GM23338 (cell line): ENCODE results near the gene SERPINA5.

Source experiments
- POLR2AphosphoS5 ChIP-seq: IDR thresholded peaks from 2 replicates; pipeline ENCODE4 v1.6.1; 2016; ENCODE audit warnings: antibody characterized with exemption, low read depth
- TF ChIP-seq, protein P1 (sequence below), 2 experiments: fragments of 200-600 bp in 1 of 2; sonication (generic) in 1 of 2; conservative IDR thresholded peaks; 2 replicates each; pipeline versions ENCODE4 v1.5.1 to v1.6.1; 2016 to 2017; ENCODE audit warnings: antibody characterized with exemption in 2 of 2, low read depth in 2 of 2, mild to moderate bottlenecking in 2 of 2, moderate library complexity in 1 of 2

DNA sequence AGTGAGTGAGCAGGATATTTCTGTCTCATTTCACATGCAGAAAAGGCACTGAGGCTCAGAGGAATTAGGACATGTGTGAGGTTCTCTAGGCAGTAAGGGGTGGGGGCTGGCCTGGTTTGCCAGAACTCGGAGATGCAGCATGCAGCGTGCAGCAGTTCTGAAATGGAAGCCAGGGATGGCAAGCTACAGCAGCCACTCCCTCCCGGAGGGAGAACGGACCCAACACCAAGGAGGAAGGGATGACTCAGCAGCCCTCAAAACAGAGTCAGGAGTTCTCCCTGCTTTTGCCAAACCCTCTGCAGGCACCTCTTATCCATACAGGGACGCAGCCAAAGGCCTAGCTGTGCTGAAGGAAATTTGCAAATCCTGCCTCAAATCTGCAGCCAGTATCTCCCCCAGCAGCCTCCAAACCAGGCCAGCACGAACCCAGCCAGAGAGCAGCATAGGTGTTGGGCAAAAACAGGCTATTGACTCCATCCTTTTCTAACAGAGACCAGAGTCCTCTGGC lies 20.7 kb downstream of the SERPINA5 start:
- TF ChIP-seq, protein P1, sequence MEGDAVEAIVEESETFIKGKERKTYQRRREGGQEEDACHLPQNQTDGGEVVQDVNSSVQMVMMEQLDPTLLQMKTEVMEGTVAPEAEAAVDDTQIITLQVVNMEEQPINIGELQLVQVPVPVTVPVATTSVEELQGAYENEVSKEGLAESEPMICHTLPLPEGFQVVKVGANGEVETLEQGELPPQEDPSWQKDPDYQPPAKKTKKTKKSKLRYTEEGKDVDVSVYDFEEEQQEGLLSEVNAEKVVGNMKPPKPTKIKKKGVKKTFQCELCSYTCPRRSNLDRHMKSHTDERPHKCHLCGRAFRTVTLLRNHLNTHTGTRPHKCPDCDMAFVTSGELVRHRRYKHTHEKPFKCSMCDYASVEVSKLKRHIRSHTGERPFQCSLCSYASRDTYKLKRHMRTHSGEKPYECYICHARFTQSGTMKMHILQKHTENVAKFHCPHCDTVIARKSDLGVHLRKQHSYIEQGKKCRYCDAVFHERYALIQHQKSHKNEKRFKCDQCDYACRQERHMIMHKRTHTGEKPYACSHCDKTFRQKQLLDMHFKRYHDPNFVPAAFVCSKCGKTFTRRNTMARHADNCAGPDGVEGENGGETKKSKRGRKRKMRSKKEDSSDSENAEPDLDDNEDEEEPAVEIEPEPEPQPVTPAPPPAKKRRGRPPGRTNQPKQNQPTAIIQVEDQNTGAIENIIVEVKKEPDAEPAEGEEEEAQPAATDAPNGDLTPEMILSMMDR (conservative IDR thresholded peaks at IDR 0.05; ENCODE audit: low read depth in 2 of 2), result no peak
- no peak for TF ChIP-seq POLR2AphosphoS5
